GM06990 (cell line): ENCODE data around the gene SOX11.
"Not testable (repeated sequence)": the region's sequence is repeated elsewhere in the genome, so short reads cannot be mapped to it uniquely, and the experiment has no call there.

Experiments used
- DNase-seq: peaks from one replicate; pipeline ENCODE4 v3.0.0-alpha.2; 2011; ENCODE audit not compliant: insufficient read length; ENCODE audit errors: extremely low read depth
- H3K27me3 ChIP-seq: replicated peaks from 2 replicates; pipeline ENCODE4 v1.6.0; 2011; ENCODE audit warnings: low read length; ENCODE audit not compliant: control insufficient read depth, insufficient read depth
- H3K36me3 ChIP-seq: 2 replicates; pipeline ENCODE4 v1.5.1; 2011; ENCODE audit warnings: low read length; ENCODE audit not compliant: control insufficient read depth, insufficient read depth
- H3K4me3 ChIP-seq: replicated peaks from 2 replicates; pipeline ENCODE4 v1.5.1; 2011; ENCODE audit warnings: low read depth, mild to moderate bottlenecking, control low read depth, low read length
- TF ChIP-seq, protein P1 (sequence below): IDR thresholded peaks from 2 replicates; pipeline ENCODE4 v1.5.1; 2011; ENCODE audit warnings: low read length, control low read depth, mild to moderate bottlenecking, inconsistent platforms; ENCODE audit not compliant: insufficient read depth, poor library complexity, severe bottlenecking

Gene SOX11

DNA sequence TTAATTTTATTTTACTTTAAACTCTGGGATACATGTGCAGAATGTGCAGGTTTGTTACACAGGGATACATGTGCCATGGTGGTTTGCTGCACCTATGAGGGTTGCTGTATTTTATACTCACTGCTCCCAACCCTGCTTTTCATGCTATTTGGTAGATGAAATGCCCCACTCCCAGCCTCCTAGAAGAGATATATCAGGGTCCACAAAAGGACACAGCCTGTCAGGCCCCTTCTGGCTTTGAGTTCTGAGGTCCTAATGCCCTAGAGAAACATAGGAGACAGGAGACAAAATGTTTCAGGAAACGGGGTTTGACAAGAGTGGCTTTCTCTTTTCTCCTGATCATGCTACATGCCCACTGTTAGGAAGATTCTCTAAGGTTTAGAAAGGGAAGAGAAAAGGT is 27.1 kb upstream of the SOX11 start:
- Histone ChIP-seq H3K36me3 (no peaks in the 10 kb centered on the region), H3K27me3 (no peaks in the 10 kb centered on the region), H3K4me3 (no peak overlapping the region)
- no peak for DNase-seq
- TF ChIP-seq, protein P1, sequence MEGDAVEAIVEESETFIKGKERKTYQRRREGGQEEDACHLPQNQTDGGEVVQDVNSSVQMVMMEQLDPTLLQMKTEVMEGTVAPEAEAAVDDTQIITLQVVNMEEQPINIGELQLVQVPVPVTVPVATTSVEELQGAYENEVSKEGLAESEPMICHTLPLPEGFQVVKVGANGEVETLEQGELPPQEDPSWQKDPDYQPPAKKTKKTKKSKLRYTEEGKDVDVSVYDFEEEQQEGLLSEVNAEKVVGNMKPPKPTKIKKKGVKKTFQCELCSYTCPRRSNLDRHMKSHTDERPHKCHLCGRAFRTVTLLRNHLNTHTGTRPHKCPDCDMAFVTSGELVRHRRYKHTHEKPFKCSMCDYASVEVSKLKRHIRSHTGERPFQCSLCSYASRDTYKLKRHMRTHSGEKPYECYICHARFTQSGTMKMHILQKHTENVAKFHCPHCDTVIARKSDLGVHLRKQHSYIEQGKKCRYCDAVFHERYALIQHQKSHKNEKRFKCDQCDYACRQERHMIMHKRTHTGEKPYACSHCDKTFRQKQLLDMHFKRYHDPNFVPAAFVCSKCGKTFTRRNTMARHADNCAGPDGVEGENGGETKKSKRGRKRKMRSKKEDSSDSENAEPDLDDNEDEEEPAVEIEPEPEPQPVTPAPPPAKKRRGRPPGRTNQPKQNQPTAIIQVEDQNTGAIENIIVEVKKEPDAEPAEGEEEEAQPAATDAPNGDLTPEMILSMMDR: no peak

DNA sequence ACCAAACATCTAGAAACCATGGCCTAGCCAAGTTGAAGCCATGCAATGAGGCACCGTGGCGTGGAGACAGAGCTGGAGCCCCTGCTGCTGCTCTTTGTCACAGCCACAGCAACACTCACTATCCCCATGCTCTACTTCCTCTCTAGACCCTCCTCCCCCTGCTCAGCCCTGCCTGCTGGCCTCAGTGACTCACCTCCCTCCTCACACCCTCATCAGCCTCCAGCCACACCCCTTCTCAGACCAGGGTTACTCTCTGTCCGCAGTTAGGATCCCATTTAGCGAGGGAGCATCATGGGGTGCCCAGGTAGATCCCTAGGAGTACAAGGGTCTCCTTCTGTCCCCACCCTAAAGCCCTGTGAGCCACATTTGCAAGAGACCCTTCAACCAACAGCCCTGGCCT is 25.4 kb upstream of the SOX11 start:
- TF ChIP-seq, protein P1: no peak
- Histone ChIP-seq H3K27me3 (no peaks in the 10 kb centered on the region), H3K4me3 (no peak overlapping the region), H3K36me3 (no peaks in the 10 kb centered on the region)
- DNase-seq: no peak

DNA sequence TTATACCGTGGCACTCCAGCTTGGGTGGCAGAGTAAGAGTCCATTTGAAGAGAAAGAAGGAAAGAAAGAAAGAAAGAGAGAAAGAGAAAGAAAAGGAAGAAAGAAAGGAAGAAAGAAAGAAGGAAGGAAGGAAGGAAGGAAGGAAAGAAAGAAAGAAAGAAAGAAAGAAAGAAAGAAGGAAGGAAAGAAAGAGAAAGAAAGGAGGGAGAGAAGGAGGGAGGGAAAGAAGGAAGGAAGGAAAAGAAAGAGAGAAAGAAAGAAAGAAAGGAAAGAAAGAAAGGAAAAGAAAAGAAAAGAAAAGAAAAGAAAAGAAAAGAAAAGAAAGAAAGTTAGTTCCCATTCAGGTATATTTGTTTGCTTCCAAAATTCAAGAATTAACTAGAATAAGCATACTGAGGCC is 24.5 kb upstream of the SOX11 start:
- H3K36me3 ChIP-seq, H3K27me3 ChIP-seq, DNase-seq: not testable (repeated sequence)

DNA sequence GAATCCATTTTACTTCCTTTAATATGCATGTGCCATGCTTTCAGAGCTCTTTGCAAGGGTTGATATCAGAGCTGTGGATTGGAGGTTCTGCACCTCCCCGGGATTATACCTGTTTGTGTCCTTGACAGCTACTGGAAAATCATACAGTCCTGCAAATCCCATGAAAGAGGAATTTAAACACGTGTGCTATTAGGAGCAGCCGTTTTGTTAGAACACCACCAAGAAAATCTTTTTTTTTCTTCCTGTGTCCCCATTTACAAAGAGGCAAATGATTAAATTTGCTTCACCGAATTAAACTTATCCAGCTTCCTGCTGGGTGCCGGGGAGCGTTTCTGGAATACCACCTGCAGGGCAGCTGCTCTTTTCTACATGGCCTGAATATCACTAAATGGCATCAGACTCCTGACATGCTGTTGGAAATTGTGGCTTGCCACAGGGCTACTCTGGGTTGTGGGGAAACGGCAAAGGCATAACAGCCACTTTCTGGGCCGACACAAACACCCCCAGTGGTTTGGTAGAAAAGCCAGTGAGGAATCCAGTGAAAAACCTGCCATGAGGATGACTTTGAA is 23.4 kb upstream of the SOX11 start:
- DNase-seq: no peak
- Histone ChIP-seq H3K27me3 (no peaks in the 10 kb centered on the region), H3K4me3 (no peak overlapping the region), H3K36me3 (no peaks in the 10 kb centered on the region)
- TF ChIP-seq, protein P1: no peak

More for the DNA sequence above, 24.5 kb upstream of the SOX11 start:
- H3K4me3 ChIP-seq: not testable (repeated sequence)

DNA sequence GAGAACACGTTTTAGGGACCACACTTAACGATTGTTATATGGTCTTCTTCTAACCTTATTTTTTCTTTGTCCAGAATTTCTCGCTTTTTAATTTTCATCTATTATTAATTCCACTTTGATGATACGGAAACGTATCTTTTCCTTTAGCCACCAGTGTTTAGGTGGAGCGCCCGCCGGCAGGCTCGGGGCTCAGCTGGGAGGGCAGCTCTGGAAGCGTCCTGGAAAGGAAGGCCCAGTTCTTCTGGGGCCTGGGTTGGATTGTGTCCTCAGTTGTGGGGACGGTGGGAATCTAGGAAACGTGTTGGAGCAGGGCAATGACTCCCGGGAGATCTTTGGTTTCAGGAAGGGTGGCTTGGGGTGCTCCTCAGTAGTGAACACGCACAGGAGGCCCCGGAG is 19.4 kb upstream of the SOX11 start:
- H3K27me3 ChIP-seq: no peaks in the 10 kb centered on the region
- DNase-seq: no peak
- H3K36me3 ChIP-seq: no peaks in the 10 kb centered on the region
- no peak overlapping the region for H3K4me3 ChIP-seq
- TF ChIP-seq, protein P1: no peak

DNA sequence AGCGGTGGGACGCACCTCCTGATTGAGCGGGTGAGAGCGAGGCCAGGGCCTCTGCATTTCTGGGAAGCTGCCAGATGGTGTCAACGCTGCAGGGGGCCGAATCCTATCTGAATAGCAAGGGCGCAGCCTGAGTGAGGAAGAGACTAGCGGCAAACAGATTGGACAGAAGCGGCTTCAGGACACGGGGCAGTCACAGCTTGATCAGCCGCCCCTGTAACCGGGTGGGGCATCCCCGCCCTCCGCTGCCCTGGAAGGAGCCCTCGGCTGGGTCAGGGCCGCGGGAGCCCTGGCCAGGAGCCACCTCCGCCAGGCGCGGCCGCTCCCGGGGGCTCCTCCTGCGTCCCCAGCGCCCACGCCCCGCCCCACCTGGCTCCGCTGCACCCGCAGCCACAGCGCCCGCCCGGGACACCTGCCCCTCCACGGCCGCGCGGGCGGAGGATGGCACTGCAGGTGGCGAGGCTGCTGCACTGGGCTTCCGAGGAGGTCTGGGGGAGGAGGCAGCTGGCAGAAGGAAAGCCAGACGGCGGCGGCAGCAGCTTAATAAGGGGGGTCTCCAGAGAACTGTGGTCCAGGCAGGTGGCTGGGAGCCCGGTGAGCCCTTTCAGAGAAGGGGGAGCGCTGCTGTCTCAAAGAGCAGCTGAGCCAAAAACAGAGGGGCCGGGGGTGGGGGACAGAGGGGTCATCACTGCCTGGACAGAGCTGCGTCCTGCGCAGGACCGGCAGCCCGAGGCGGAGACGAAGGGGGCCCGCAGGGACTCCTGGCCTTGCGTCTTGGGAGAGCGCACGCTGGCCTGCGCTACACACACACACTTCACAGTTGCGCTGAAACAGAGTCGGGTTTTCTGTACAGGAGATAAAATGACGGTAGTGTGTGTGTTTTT is 18.8 kb upstream of the SOX11 start:
- no peak for DNase-seq
- TF ChIP-seq, protein P1: no peak
- Histone ChIP-seq H3K4me3 (no peak overlapping the region), H3K27me3 (no peaks in the 10 kb centered on the region), H3K36me3 (no peaks in the 10 kb centered on the region)
